Bronchial epithelial cell (primary cell): Measurements from ENCODE around the gene NDUFB3. TPM values are rescaled to one million over a fixed set of nuclear protein-coding genes. Genes with fewer than 3 reads are reported as not detected.

Source experiments
- DNase-seq: peaks from one replicate; pipeline ENCODE4 v3.0.0-alpha.2; 2010; ENCODE audit warnings: low read depth
- FAIRE-seq: peaks from 2 replicates; lab custom pipeline; 2011; peaks lifted over from hg19 to GRCh38; lab: Jason Lieb, UNC
- H3K27me3 ChIP-seq: 2 replicates; pipeline ENCODE4 v1.5.1; 2011; ENCODE audit warnings: low read length; ENCODE audit not compliant: control insufficient read depth, insufficient read depth
- H3K36me3 ChIP-seq: 2 replicates; pipeline ENCODE4 v1.5.1; 2011; ENCODE audit warnings: low read length; ENCODE audit not compliant: control insufficient read depth, insufficient read depth
- H3K4me3 ChIP-seq: 2 replicates; pipeline ENCODE4 v1.5.1; 2011; ENCODE audit warnings: mild to moderate bottlenecking, low read depth, low read length, control low read depth
- total RNA-seq: library from RNA; depleted of rRNA; stranded (reverse); fragments of >200 nt; gene quantifications from 2 replicates; pipeline ENCODE4 v1.2.1, GENCODE V29; 2014
- TF ChIP-seq, protein P1 (sequence below): IDR thresholded peaks from 2 replicates; pipeline ENCODE4 v1.5.1; 2011; ENCODE audit warnings: mild to moderate bottlenecking, moderate library complexity, low read length, control low read depth, inconsistent platforms; ENCODE audit not compliant: insufficient read depth, severe bottlenecking

The NDUFB3 gene
- total RNA-seq, 1 donor from 2014 or later, result 38.7 TPM

DNA sequence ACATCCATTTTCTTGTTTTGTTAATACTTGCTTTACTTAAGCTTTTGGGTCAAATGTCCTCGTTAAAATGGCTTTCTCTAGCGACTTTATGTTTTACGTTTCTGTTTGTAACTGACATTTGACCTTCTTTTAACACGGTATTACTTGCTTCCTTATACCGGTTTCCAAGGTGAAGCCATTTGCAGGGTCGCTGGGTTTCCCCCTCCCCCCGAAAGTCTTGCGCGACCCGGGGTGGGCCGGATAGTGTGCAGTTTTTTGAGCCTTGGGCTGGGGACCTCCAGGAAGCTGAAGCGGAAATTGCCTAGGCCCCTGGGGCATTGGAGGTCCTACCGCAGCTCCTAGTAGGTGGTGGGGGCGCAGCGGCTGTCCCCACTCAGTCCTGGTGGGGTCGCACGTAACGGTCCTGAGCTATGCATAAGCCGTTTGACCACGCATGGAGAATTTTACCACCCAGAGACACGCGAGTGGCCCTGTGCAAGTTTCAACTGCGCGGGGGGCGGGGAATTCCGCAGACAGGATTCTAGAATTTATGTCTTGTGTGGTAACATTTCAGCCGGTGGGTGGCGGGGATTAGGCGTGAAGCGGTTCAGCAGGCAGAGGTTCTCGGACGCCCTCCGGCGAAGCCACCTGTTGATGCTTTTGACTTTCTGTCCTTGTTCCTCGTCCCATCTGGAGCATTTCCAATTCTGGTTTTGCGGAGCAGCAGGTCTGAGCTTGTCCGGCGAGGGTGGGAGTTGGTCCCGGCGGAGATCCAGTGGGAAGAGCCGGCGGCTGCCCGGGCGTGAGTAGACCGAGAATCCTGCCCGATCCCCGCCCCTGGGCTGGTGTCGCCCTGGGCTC, 46.5 kb downstream of the NDUFB3 start:
- Histone ChIP-seq H3K4me3 (peak overlapping the region; percentile 87), H3K36me3 (no peaks in the 10 kb centered on the region), H3K27me3 (no peaks in the 10 kb centered on the region)
- TF ChIP-seq, protein P1, sequence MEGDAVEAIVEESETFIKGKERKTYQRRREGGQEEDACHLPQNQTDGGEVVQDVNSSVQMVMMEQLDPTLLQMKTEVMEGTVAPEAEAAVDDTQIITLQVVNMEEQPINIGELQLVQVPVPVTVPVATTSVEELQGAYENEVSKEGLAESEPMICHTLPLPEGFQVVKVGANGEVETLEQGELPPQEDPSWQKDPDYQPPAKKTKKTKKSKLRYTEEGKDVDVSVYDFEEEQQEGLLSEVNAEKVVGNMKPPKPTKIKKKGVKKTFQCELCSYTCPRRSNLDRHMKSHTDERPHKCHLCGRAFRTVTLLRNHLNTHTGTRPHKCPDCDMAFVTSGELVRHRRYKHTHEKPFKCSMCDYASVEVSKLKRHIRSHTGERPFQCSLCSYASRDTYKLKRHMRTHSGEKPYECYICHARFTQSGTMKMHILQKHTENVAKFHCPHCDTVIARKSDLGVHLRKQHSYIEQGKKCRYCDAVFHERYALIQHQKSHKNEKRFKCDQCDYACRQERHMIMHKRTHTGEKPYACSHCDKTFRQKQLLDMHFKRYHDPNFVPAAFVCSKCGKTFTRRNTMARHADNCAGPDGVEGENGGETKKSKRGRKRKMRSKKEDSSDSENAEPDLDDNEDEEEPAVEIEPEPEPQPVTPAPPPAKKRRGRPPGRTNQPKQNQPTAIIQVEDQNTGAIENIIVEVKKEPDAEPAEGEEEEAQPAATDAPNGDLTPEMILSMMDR, result peak; percentile 59
- FAIRE-seq (no peak), DNase-seq (peak; percentile 88)

DNA sequence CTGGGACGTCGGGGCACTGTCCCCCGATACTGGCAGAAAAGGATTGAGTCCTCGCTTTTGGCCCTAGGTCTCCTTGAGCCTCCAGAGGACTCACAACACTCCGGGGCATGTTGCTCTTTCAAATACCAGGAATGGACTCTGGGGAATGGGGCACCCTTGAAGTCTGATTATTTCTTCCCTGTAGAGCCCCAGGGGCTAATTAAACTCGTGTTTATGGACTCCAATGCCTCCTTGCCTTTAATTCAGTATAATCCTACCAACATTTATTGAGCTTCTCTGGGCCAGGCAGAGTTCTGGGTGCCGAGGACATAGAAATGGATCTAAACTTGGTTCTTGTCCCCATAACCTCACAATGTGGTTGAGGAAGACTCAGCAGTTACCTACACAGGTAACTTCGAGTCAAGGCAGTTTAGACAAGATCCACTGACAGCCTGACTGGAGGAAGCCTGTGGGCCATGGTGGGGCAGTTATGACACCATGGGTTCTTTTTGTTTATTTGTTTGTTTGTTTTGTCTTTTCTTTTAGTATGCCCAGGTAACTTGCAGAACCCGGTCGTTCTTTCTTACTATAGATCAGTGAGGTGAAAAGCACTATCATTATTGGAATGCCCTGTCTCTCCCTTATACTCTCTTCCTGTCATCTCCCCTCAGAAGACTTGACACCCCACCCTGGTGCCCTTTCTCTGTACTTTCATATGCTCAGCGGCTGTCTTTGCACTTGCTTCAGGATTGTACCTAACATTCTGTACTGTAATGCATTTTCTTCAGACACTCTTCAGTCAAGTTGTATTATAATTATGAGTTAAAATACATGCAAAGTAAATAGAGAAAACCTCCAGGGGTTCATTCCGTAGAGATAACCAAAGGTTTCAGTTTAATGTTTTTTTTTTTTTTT, 47.4 kb downstream of the NDUFB3 start:
- DNase-seq (no peak), FAIRE-seq (no peak)
- TF ChIP-seq, protein P1, result no peak
- Histone ChIP-seq H3K4me3 (peak overlapping the region; percentile 87), H3K27me3 (no peaks in the 10 kb centered on the region), H3K36me3 (no peaks in the 10 kb centered on the region)

DNA sequence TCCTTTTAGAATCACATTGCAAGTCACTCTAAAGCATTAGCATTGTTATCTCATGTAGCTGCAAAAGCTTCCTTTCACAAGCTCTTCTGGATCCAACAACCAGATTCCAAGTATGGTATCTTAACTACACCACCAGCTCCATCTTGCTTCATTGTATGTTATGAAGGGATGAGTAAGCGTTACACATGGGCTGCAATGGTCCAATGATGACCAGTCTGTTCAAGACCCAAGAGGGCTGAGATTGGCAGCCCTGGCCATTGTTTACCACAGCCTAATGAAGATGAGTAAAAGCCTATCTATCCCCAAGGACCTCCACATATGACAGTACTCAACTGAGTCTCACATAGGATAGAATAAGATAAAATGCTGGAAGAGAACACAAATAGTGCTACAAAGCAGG, 50.5 kb downstream of the NDUFB3 start:
- Histone ChIP-seq H3K4me3 (no peak overlapping the region), H3K27me3 (no peaks in the 10 kb centered on the region), H3K36me3 (no peaks in the 10 kb centered on the region)
- DNase-seq (no peak), FAIRE-seq (no peak)
- TF ChIP-seq, protein P1, result no peak

DNA sequence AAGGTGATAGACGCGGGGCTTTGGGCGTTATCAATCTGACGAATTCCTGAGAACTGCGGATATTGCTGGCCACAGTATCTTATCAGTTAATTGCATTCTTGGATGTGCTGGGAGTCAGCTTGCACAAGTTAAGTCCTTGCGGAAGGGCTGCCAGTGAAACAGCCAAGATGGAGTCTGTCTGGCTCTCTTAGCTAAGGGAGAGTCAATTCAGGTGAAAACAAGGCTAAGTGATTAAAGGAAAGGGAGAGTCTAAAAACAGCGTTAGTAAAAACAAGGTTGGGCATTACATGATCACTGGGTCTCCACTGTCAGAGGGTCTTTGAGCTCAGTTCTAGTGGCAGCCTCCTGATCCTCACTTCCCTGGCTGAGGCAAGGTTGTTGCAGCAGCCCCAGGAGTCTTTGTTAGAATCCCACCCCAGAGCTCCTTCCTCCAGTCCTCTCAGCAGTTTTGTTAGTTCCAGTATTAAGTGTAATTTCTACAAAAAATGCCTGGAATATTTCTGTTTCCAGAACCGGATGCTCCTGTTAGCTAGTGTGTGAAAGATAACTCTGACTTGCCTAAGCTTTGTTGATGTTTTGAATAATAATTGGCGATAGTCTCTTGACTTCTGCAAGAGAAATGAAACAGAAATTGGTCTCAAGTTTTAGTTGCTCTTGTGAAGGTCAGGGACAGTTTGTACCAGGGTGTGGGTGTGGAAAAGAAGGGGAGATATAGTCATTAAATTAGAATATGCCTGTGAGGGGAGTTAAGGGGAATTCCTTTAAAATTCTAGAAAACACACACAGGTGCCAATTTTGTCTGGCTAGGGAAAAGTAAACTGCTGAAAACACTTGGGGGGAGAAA, 54.7 kb downstream of the NDUFB3 start:
- TF ChIP-seq, protein P1, result no peak
- Histone ChIP-seq H3K27me3 (no peaks in the 10 kb centered on the region), H3K4me3 (no peak overlapping the region), H3K36me3 (peaks cover 2% of the 10 kb centered on the region)
- DNase-seq, result no peak
- no peak for FAIRE-seq

DNA sequence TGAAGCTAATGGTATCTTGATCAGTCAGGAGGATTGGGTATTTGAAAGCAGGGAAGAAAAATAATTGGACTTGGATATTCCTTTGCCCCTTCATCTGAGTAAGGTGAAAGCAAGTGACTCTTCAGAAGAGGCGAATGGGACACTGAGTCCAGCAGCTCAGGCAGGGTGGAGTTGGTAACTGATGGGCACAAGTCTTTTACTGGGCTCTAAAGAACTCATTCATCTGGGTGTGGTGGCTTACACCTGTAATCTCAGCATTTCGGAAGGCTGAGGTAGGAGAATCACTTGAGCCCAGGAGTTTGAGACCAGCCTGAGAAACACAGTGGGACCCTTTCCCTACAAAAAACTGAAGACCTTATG, 55.3 kb downstream of the NDUFB3 start:
- H3K27me3 ChIP-seq, result no peaks in the 10 kb centered on the region
- H3K36me3 ChIP-seq, result peaks cover 2% of the 10 kb centered on the region
- DNase-seq (no peak), FAIRE-seq (no peak)
- no peak overlapping the region for H3K4me3 ChIP-seq
- TF ChIP-seq, protein P1, result no peak
